ENCODE results near the gene WDR82.

WDR82 gene

GRCh38 chr3:52222319-52223221, 55.9 kb downstream of the WDR82 start:
- no peak for DNase-seq (ENCODE audit: low spot score)

- DNase-seq (ENCODE audit: low spot score) = no peak
These were observed 56.7 kb downstream of the WDR82 start for GRCh38 chr3:52221563-52222318.

- DNase-seq (ENCODE audit: low spot score) = no peak
These were observed 57.3 kb downstream of the WDR82 start for GRCh38 chr3:52221141-52221562.

- peak; percentile 86 for DNase-seq (ENCODE audit: low spot score)
These were observed 57.9 kb downstream of the WDR82 start for GRCh38 chr3:52220380-52221026.

- no peak for DNase-seq (ENCODE audit: low spot score)
These were observed 59.4 kb downstream of the WDR82 start for GRCh38 chr3:52218937-52219650.

- DNase-seq (ENCODE audit: low spot score) = no peak
These were observed 60.0 kb downstream of the WDR82 start for GRCh38 chr3:52218454-52218853.

GRCh38 chr3:52218026-52218425, 60.4 kb downstream of the WDR82 start:
- no peak for DNase-seq (ENCODE audit: low spot score)

GRCh38 chr3:52217409-52217805, 61.0 kb downstream of the WDR82 start:
- DNase-seq (ENCODE audit: low spot score) = no peak

- no peak for DNase-seq (ENCODE audit: low spot score)
These were observed 61.7 kb downstream of the WDR82 start for GRCh38 chr3:52216585-52217408.

GRCh38 chr3:52215351-52215750, 63.1 kb downstream of the WDR82 start:
- DNase-seq (ENCODE audit: low spot score) = no peak

- no peak for DNase-seq (ENCODE audit: low spot score)
These were observed 64.5 kb downstream of the WDR82 start for GRCh38 chr3:52213901-52214300.

- DNase-seq (ENCODE audit: low spot score) = no peak
These were observed 65.4 kb downstream of the WDR82 start for GRCh38 chr3:52213005-52213404.

GRCh38 chr3:52211268-52211891, 67.1 kb downstream of the WDR82 start:
- DNase-seq (ENCODE audit: low spot score) = no peak

- no peak for DNase-seq (ENCODE audit: low spot score)
These were observed 67.9 kb downstream of the WDR82 start for GRCh38 chr3:52210550-52211046.

- DNase-seq (ENCODE audit: low spot score) = no peak
These were observed 68.4 kb downstream of the WDR82 start for GRCh38 chr3:52210037-52210436.

- no peak for DNase-seq (ENCODE audit: low spot score)
These were observed 69.9 kb downstream of the WDR82 start for GRCh38 chr3:52208556-52208955.

GRCh38 chr3:52205727-52206372, 72.6 kb downstream of the WDR82 start:
- DNase-seq (ENCODE audit: low spot score) = no peak

Data from COLO829 (cell line).